ENCODE results near the gene TNNC1. TPM values are rescaled to one million over a fixed set of nuclear protein-coding genes. Genes with fewer than 3 reads are reported as not detected.

Gene TNNC1
- total RNA-seq, 1 experiment from 2014 or later = 8.3 TPM

GRCh38 chr3:52440671-52441070, 13.2 kb downstream of the TNNC1 start:
- no peaks in the 10 kb centered on the region for H3K4me1 ChIP-seq (replicated peaks; ENCODE audit: insufficient read depth)
- CTCF ChIA-PET = no interaction called here
- no peak overlapping the region for H2AFZ ChIP-seq
- no peak for TF ChIP-seq CTCF (conservative IDR thresholded peaks at IDR 0.05)
- no peak for TF ChIP-seq EZH2 (IDR thresholded peaks at IDR 0.05; ENCODE audit: low read depth)
- H3K27ac ChIP-seq = no peak overlapping the region
- intact Hi-C loops (cut with micrococcal nuclease; ENCODE audit: unreplicated experiment) = no loop called here
- H3K4me2 ChIP-seq = no peak overlapping the region
- H3K36me3 ChIP-seq (ENCODE audit: low read depth) = no peaks in the 10 kb centered on the region
- no TSS peak for BruUV-seq (replicated peaks)
- no peaks in the 10 kb centered on the region for H3F3A ChIP-seq (ENCODE audit: insufficient read depth, low read depth)
- DNase-seq = no peak
- H3K9me3 ChIP-seq (ENCODE audit: insufficient read depth, low read depth) = no peaks in the 10 kb centered on the region
- no peaks in the 10 kb centered on the region for H3K27me3 ChIP-seq (ENCODE audit: insufficient read depth, low read depth)
- no peak overlapping the region for H3K4me3 ChIP-seq
- H4K20me1 ChIP-seq (ENCODE audit: insufficient read depth) = no peaks in the 10 kb centered on the region
- POLR2A ChIA-PET (ENCODE audit: unreplicated experiment) = no interaction called here
- no peaks in the 10 kb centered on the region for H3K79me2 ChIP-seq (ENCODE audit: low read depth)
- no peaks in the 10 kb centered on the region for H3K9me2 ChIP-seq (ENCODE audit: insufficient read depth)

GRCh38 chr3:52440249-52440551, 13.6 kb downstream of the TNNC1 start:
- intact Hi-C loops (cut with micrococcal nuclease; ENCODE audit: unreplicated experiment) = no loop called here

GRCh38 chr3:52439426-52440248, 14.2 kb downstream of the TNNC1 start:
- Histone ChIP-seq H3K4me1 (replicated peaks; ENCODE audit: insufficient read depth) (no peaks in the 10 kb centered on the region), H3K79me2 (ENCODE audit: low read depth) (no peaks in the 10 kb centered on the region), H3K27me3 (ENCODE audit: insufficient read depth, low read depth) (no peaks in the 10 kb centered on the region), H3F3A (ENCODE audit: insufficient read depth, low read depth) (no peaks in the 10 kb centered on the region), H2AFZ (no peak overlapping the region), H3K4me2 (no peak overlapping the region), H3K36me3 (ENCODE audit: low read depth) (no peaks in the 10 kb centered on the region), H3K4me3 (no peak overlapping the region), H3K9me2 (ENCODE audit: insufficient read depth) (no peaks in the 10 kb centered on the region), H3K9me3 (ENCODE audit: insufficient read depth, low read depth) (no peaks in the 10 kb centered on the region), H3K27ac (no peak overlapping the region), H4K20me1 (ENCODE audit: insufficient read depth) (no peaks in the 10 kb centered on the region)
- DNase-seq = no peak
- TF ChIP-seq CTCF (conservative IDR thresholded peaks at IDR 0.05) (no peak), EZH2 (IDR thresholded peaks at IDR 0.05; ENCODE audit: low read depth) (no peak)
- ChIA-PET POLR2A (ENCODE audit: unreplicated experiment) (interaction anchor here (0.6 kb wide), 3 partner anchors 59 to 196 kb away, joined by 3 to 5 read pairs (median 3); no protein-coding TSS in a partner anchor), CTCF (no interaction called here)
- intact Hi-C loops (cut with micrococcal nuclease; ENCODE audit: unreplicated experiment) = no loop called here
- no TSS peak for BruUV-seq (replicated peaks)

More at GRCh38 chr3:52440249-52440551, 13.6 kb downstream of the TNNC1 start:
- no TSS peak for BruUV-seq (replicated peaks)
- Histone ChIP-seq H3K27ac (no peak overlapping the region), H3K4me1 (replicated peaks; ENCODE audit: insufficient read depth) (no peaks in the 10 kb centered on the region), H3K79me2 (ENCODE audit: low read depth) (no peaks in the 10 kb centered on the region), H3F3A (ENCODE audit: insufficient read depth, low read depth) (no peaks in the 10 kb centered on the region), H3K36me3 (ENCODE audit: low read depth) (no peaks in the 10 kb centered on the region), H3K9me2 (ENCODE audit: insufficient read depth) (no peaks in the 10 kb centered on the region), H4K20me1 (ENCODE audit: insufficient read depth) (no peaks in the 10 kb centered on the region), H3K27me3 (ENCODE audit: insufficient read depth, low read depth) (no peaks in the 10 kb centered on the region), H3K9me3 (ENCODE audit: insufficient read depth, low read depth) (no peaks in the 10 kb centered on the region), H3K4me3 (no peak overlapping the region), H2AFZ (no peak overlapping the region), H3K4me2 (no peak overlapping the region)
- ChIA-PET CTCF (no interaction called here), POLR2A (ENCODE audit: unreplicated experiment) (no interaction called here)
- DNase-seq = no peak
- TF ChIP-seq EZH2 (IDR thresholded peaks at IDR 0.05; ENCODE audit: low read depth) = no peak
- no peak for TF ChIP-seq CTCF (conservative IDR thresholded peaks at IDR 0.05)

Data from PC-9 (cell line).